Vagina (tissue), 2 donors: ENCODE measurements around the gene ZFP91. TPM values are rescaled to one million over a fixed set of nuclear protein-coding genes. Genes with fewer than 3 reads are reported as not detected.

Experiments
- DNase-seq, 2 donors: peaks; one replicate each; pipeline ENCODE4 v3.0.0-alpha.2; 2017; ENCODE audit errors: extremely low spot score in 2 of 2
- H3K27ac ChIP-seq: fragments of 200-600 bp; sonication (generic); one replicate; pipeline ENCODE4 v1.5.1; 2019
- H3K27me3 ChIP-seq: fragments of 200-600 bp; sonication (generic); one replicate; pipeline ENCODE4 v1.5.1; 2019
- H3K36me3 ChIP-seq, 2 donors: fragments of 200-600 bp; sonication (generic); one replicate each; pipeline ENCODE4 v1.5.1; 2017 to 2019
- H3K4me1 ChIP-seq: fragments of 200-600 bp; sonication (generic); one replicate; pipeline ENCODE4 v1.5.1; 2019
- H3K4me3 ChIP-seq, 2 donors: fragments of 200-600 bp; sonication (generic); 1 replicate in 1 of 2; 2 replicates in 1 of 2; pipeline ENCODE4 v1.5.1; 2016 to 2019
- H3K9me3 ChIP-seq: fragments of 200-600 bp; sonication (generic); one replicate; pipeline ENCODE4 v1.5.1; 2019
- CTCF ChIP-seq, 3 experiments: fragments of 450-650 bp in 2 of 3; fragments of 200-600 bp in 1 of 3; sonication (generic) in 1 of 3; IDR thresholded peaks; one replicate each; pipeline ENCODE4 v1.5.1; 2017 to 2019; ENCODE audit warnings: antibody characterized with exemption in 3 of 3, mild to moderate bottlenecking in 2 of 3, moderate library complexity in 2 of 3
- POLR2A ChIP-seq, 2 donors: fragments of 450-650 bp; IDR thresholded peaks; one replicate each; pipeline ENCODE4 v1.6.1; 2017; ENCODE audit warnings: antibody characterized with exemption in 2 of 2, mild to moderate bottlenecking in 2 of 2, moderate library complexity in 2 of 2
- POLR2AphosphoS5 ChIP-seq, 2 donors: sonication (generic); formaldehyde crosslinking; IDR thresholded peaks; one replicate each; pipeline ENCODE4 v1.9.0; 2017; ENCODE audit warnings: antibody characterized with exemption in 2 of 2, mild to moderate bottlenecking in 2 of 2, low read depth in 1 of 2; ENCODE audit not compliant: insufficient read depth in 1 of 2
- intact Hi-C: fragments of 100-400 bp; cut with DNase I; formaldehyde crosslinking; loops from one replicate; pipeline ENCODE4 v1.15.1; 2023
- total RNA-seq: library from RNA; depleted of rRNA; stranded (reverse); fragments of >200 nt; gene quantifications from one replicate; pipeline ENCODE4 v1.2.3, GENCODE V29; 2016

ZFP91 gene
- total RNA-seq, 1 donor from 2014 or later, result 35.4 TPM

DNA sequence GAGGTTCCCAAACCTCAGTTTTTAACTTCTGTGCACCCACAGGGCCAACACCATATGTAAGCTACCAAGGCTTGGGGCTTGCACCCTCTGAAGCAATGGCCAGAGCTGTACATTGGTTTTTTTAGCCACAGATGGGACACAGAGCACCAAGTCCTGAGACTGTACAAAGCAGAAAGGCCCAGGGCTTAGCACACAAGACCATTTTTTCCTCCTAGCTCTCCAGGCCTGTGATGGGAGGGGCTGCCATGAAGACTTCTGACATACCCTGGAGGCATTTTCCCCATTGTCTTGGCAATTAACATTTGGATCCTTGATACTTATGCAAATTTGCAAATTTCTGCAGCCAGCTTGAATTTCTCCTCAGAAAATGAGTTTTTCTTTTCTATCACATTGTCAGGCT lies 67.0 kb downstream of the ZFP91 start:
- intact Hi-C loops, result no loop called here
- no peaks in the 10 kb centered on the region for H3K27me3 ChIP-seq
- H3K4me1 ChIP-seq, result no peaks in the 10 kb centered on the region
- H3K9me3 ChIP-seq, result no peaks in the 10 kb centered on the region
- H3K36me3 ChIP-seq, result no peaks in the 10 kb centered on the region
- no peak overlapping the region for H3K4me3 ChIP-seq
- no peak for DNase-seq
- H3K27ac ChIP-seq, result no peak overlapping the region
- TF ChIP-seq POLR2AphosphoS5 (IDR thresholded peaks at IDR 0.05; ENCODE audit: insufficient read depth in 1 of 2, low read depth in 1 of 2), result no peak
- TF ChIP-seq CTCF (IDR thresholded peaks at IDR 0.05), result no peak
- TF ChIP-seq POLR2A (IDR thresholded peaks at IDR 0.05), result no peak

GRCh38 chr11:58647141-58647699 lies 68.4 kb downstream of the ZFP91 start:
- no peaks in the 10 kb centered on the region for H3K4me1 ChIP-seq
- no peak overlapping the region for H3K27ac ChIP-seq
- no peak overlapping the region for H3K4me3 ChIP-seq
- no peaks in the 10 kb centered on the region for H3K36me3 ChIP-seq
- TF ChIP-seq CTCF (IDR thresholded peaks at IDR 0.05), result no peak
- TF ChIP-seq POLR2A (IDR thresholded peaks at IDR 0.05), result no peak
- no peak for TF ChIP-seq POLR2AphosphoS5 (IDR thresholded peaks at IDR 0.05; ENCODE audit: insufficient read depth in 1 of 2, low read depth in 1 of 2)
- DNase-seq, result no peak
- intact Hi-C loops, result no loop called here
- no peaks in the 10 kb centered on the region for H3K27me3 ChIP-seq
- no peaks in the 10 kb centered on the region for H3K9me3 ChIP-seq

- Histone ChIP-seq H3K27ac (no peak overlapping the region), H3K36me3 (no peaks in the 10 kb centered on the region), H3K4me1 (no peaks in the 10 kb centered on the region), H3K4me3 (no peak overlapping the region), H3K27me3 (no peaks in the 10 kb centered on the region), H3K9me3 (no peaks in the 10 kb centered on the region)
- TF ChIP-seq POLR2A (IDR thresholded peaks at IDR 0.05) (no peak), CTCF (IDR thresholded peaks at IDR 0.05) (no peak), POLR2AphosphoS5 (IDR thresholded peaks at IDR 0.05; ENCODE audit: insufficient read depth in 1 of 2, low read depth in 1 of 2) (no peak)
- intact Hi-C loops, result no loop called here
- DNase-seq, result no peak
Measured at GRCh38 chr11:58647866-58648265, 69.0 kb downstream of the ZFP91 start.

GRCh38 chr11:58649623-58650022 lies 70.8 kb downstream of the ZFP91 start:
- Histone ChIP-seq H3K27ac (no peak overlapping the region), H3K4me1 (no peaks in the 10 kb centered on the region), H3K36me3 (no peaks in the 10 kb centered on the region), H3K9me3 (no peaks in the 10 kb centered on the region), H3K27me3 (no peaks in the 10 kb centered on the region), H3K4me3 (no peak overlapping the region)
- no peak for TF ChIP-seq POLR2A (IDR thresholded peaks at IDR 0.05)
- TF ChIP-seq POLR2AphosphoS5 (IDR thresholded peaks at IDR 0.05; ENCODE audit: insufficient read depth in 1 of 2, low read depth in 1 of 2), result no peak
- no peak for TF ChIP-seq CTCF (IDR thresholded peaks at IDR 0.05)
- DNase-seq, result no peak
- intact Hi-C loops, result loop anchor here (10.0 kb wide), 1 partner anchor 505 kb away; no protein-coding TSS in a partner anchor

GRCh38 chr11:58650496-58650895 lies 71.6 kb downstream of the ZFP91 start:
- TF ChIP-seq POLR2AphosphoS5 (IDR thresholded peaks at IDR 0.05; ENCODE audit: insufficient read depth in 1 of 2, low read depth in 1 of 2) (no peak), POLR2A (IDR thresholded peaks at IDR 0.05) (no peak), CTCF (IDR thresholded peaks at IDR 0.05) (no peak)
- Histone ChIP-seq H3K9me3 (no peaks in the 10 kb centered on the region), H3K27ac (no peak overlapping the region), H3K4me1 (no peaks in the 10 kb centered on the region), H3K27me3 (no peaks in the 10 kb centered on the region), H3K4me3 (no peak overlapping the region), H3K36me3 (no peaks in the 10 kb centered on the region)
- DNase-seq, result no peak
- intact Hi-C loops, result loop anchor here (10.0 kb wide), 1 partner anchor 504 kb away; no protein-coding TSS in a partner anchor
